AG04450 (cell line): ENCODE data around the gene LAG3. TPM values are rescaled to one million over a fixed set of nuclear protein-coding genes. Genes with fewer than 3 reads are reported as not detected.

ENCODE experiments used
- CTCF ChIA-PET: fragments of 300-600, 350-600 bp; formaldehyde crosslinking; extraction: SDS; loops from one replicate; lab custom pipeline; 2022; ENCODE audit warnings: antibody characterized with exemption, inconsistent platforms; lab: Charles Lee
- POLR2A ChIA-PET: fragments of 350-600 bp; formaldehyde crosslinking; extraction: SDS; loops from one replicate; lab custom pipeline; 2021; ENCODE audit warnings: antibody characterized with exemption, inconsistent platforms; lab: Yijun Ruan, JAX
- DNase-seq: peaks from one replicate; pipeline ENCODE4 v3.0.0-alpha.2; 2011; ENCODE audit warnings: low read depth, low spot score
- H3K27ac ChIP-seq: one replicate; pipeline ENCODE4 v1.5.1; 2012; ENCODE audit warnings: low read depth, low read length, control low read depth
- H3K27me3 ChIP-seq: one replicate; pipeline ENCODE4 v1.6.0; 2012; ENCODE audit warnings: low read length; ENCODE audit not compliant: control insufficient read depth, insufficient read depth
- H3K4me3 ChIP-seq: 2 replicates; pipeline ENCODE4 v1.5.1; 2011; ENCODE audit warnings: mild to moderate bottlenecking, low read depth, low read length, control low read depth
- H3K9me3 ChIP-seq: 2 replicates; pipeline ENCODE4 v1.5.1; 2012; ENCODE audit warnings: low read length; ENCODE audit not compliant: control insufficient read depth, insufficient read depth
- CTCF ChIP-seq: IDR thresholded peaks from 2 replicates; pipeline ENCODE4 v1.5.1; 2011; ENCODE audit warnings: low read depth, low read length, control low read depth, inconsistent platforms
- polyA plus RNA-seq: library from polyadenylated mRNA; depleted of rRNA; stranded (reverse); fragments of >200 nt; gene quantifications from 2 replicates; pipeline ENCODE4 v1.2.3, GENCODE V29; 2011

Gene LAG3
- polyA plus RNA-seq, 1 experiment: 0.11 TPM

DNA sequence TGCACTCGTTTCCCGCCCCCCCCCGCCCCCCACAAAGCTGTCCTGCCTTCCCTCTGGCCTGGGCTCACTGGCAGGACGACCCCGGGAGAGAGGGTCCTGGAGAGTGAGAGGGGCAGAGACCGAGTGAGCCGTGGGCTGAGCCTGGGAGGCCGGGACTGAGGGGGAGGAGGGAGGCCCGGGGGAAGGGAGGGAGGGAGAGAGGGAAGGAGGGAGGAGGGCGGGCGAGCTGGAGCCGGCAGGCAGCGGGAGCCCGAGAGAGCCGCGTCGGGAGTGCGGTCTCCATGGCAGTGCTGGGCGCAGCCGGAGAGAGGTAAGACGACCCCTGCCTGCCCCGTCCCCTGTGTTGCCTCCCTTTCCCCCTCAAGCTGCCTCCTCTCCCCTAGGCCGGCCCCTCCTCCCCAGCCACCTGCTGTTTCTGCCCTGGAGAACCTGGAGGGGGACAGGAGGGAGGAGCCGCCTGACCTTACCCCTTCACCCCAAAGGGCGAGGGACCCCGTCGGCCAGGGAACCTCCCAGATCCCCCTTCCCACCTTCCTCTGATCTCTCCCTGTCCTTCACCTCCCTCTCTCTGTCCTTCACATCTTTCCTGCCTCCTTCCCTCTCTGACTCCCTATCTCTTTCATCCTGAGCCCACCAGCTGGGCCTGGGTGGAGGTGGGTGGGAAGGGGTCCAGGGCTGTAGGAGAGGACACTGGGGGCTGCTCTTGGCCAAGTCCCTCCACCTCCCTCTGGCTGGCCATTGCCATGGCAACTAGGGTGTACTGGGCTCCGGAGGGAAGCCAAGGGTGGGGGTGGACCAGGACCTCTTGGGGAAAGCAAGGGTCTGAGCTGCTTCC, 49.5 kb downstream of the LAG3 start, which contains the start of gene GPR162:
Gene GPR162 (plus strand): TSS at position 231 of the 835 bp plus-strand sequence. CDS start 2,078 bp downstream, outside the sequence.
- Histone ChIP-seq H3K27me3 (no peaks in the 10 kb centered on the region), H3K9me3 (no peaks in the 10 kb centered on the region; the same call in 1 of the 2 replicates), H3K27ac (peak within 1 kb of the TSS; percentile 2), H3K4me3 (peak within 1 kb of the TSS; percentile 71)
- POLR2A ChIA-PET: interaction anchor here (0.7 to 1.8 kb wide), 9 partner anchors 10 to 132 kb away, joined by 3 to 8 read pairs (median 3); partner anchors contain the start of genes CD4, MLF2, PTMS and ZNF384
- no peak for DNase-seq
- TF ChIP-seq CTCF: no peak
- CTCF ChIA-PET: interaction anchor here (0.6 to 11.8 kb wide), 6 partner anchors 30 to 283 kb away, joined by 3 to 165 read pairs (median 4); partner anchors contain the start of genes MLF2, PTMS and SPSB2

DNA sequence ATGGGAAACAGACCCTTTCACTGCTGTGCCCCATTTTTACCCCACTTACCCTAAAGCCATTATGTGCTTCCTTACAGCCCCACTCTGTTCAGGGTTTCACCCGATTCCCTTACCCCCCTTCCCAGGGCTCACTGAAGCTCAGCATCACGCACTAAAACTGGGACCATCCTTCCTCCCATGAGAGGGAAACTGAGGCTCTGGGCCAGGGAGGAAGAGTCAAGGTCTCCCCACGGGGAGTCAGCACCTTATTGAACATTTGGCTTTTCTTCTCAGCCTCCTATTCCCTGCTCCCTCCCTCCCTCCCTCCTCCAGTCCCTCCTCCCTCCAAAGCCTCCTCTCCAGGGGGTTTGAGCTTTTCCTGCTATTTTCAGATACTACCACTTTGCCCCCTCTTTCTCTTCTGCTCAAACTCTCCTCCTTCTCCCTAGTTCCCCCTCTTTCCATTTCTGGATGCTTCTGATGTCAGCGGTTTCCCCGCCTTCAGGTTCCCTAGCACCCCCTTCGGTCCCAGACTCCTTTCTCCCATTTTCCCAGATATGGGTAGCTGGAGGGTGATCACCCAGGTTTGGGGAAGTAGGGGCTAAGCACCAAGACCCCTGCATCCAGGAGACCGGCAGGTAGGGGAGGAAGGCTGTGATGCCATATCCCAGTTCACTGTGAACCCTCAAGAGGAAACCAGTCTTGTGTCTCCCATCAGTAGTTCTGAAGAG, 50.3 kb downstream of the LAG3 start:
- POLR2A ChIA-PET: interaction anchor here (1.1 to 1.8 kb wide), 2 partner anchors 10 to 56 kb away, joined by 3 to 7 read pairs; partner anchors contain the start of gene PTMS
- H3K9me3 ChIP-seq: no peaks in the 10 kb centered on the region; the same call in 1 of the 2 replicates
- TF ChIP-seq CTCF: no peak
- CTCF ChIA-PET: interaction anchor here (1.0 to 11.8 kb wide), 3 partner anchors 30 to 69 kb away, joined by 4 to 165 read pairs (median 4); partner anchors contain the start of genes MLF2 and SPSB2
- peak overlapping the region; percentile 71 for H3K4me3 ChIP-seq
- no peaks in the 10 kb centered on the region for H3K27me3 ChIP-seq
- no peak overlapping the region for H3K27ac ChIP-seq
- DNase-seq: no peak

- no peak for DNase-seq
- no peaks in the 10 kb centered on the region; the same call in 1 of the 2 replicates for H3K9me3 ChIP-seq
- H3K4me3 ChIP-seq: no peak overlapping the region
- ChIA-PET CTCF (interaction anchor here (0.6 to 11.8 kb wide), 3 partner anchors 11 to 70 kb away, joined by 5 to 165 read pairs (median 27); partner anchors contain the start of gene MLF2), POLR2A (interaction anchor here (0.7 to 1.2 kb wide), 2 partner anchors 28 to 54 kb away, joined by 3 read pairs; partner anchors contain the start of genes CDCA3 and USP5)
- no peak for TF ChIP-seq CTCF
- no peak overlapping the region for H3K27ac ChIP-seq
- H3K27me3 ChIP-seq: no peaks in the 10 kb centered on the region
Measured at GRCh38 chr12:6823182-6824084, 51.1 kb downstream of the LAG3 start.

DNA sequence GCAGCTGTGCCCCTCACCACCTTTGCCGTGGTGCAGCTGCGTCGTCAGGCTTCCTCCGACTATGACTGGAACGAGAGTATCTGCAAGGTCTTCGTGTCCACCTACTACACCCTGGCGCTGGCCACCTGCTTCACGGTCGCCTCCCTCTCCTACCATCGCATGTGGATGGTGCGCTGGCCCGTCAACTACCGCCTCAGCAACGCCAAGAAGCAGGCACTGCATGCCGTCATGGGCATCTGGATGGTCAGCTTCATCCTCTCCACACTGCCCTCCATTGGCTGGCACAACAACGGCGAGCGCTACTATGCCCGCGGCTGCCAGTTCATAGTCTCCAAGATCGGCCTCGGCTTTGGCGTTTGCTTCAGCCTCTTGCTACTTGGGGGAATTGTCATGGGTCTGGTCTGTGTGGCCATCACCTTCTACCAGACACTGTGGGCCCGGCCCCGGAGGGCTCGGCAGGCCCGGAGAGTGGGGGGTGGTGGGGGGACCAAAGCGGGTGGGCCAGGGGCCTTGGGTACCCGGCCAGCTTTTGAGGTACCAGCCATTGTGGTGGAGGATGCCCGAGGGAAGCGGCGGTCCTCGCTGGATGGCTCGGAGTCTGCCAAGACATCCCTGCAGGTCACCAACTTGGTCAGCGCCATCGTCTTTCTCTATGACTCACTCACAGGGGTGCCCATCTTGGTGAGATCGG, 51.9 kb downstream of the LAG3 start:
- DNase-seq: no peak
- no peaks in the 10 kb centered on the region for H3K27me3 ChIP-seq
- no peaks in the 10 kb centered on the region; the same call in 1 of the 2 replicates for H3K9me3 ChIP-seq
- no peak overlapping the region for H3K27ac ChIP-seq
- H3K4me3 ChIP-seq: no peak overlapping the region
- TF ChIP-seq CTCF: no peak
- POLR2A ChIA-PET: interaction anchor here (1.2 to 1.9 kb wide), 2 partner anchors 27 to 71 kb away, joined by 3 to 6 read pairs; partner anchors contain the start of genes CDCA3, MLF2 and USP5
- CTCF ChIA-PET: interaction anchor here (0.5 to 11.8 kb wide), 17 partner anchors 10 to 271 kb away, joined by 3 to 165 read pairs (median 4); partner anchors contain the start of genes COPS7A and MLF2
